DND-41 (cell line): ENCODE data around the gene SNX20.

Experiments used
- ATAC-seq: fragments of 200-7000 bp; cut with Tn5 transposase; 3 replicates; pipeline ENCODE4 v1.9.1; 2021; ENCODE audit warnings: low read depth; ENCODE audit not compliant: insufficient read depth
- DNase-seq: peaks from one replicate; pipeline ENCODE4 v3.0.0-alpha.2; 2020
- H2AFZ ChIP-seq: 2 replicates; pipeline ENCODE4 v1.6.0; 2012; ENCODE audit warnings: low read depth, low read length
- H3K27ac ChIP-seq: 2 replicates; pipeline ENCODE4 v1.5.1; 2012; ENCODE audit warnings: low read length, inconsistent platforms
- H3K27me3 ChIP-seq: fragments of 200-600 bp; sonication (generic); 2 replicates; pipeline ENCODE4 v1.6.0; 2012; ENCODE audit warnings: low read length, mild to moderate bottlenecking, inconsistent platforms; ENCODE audit not compliant: insufficient read depth, poor library complexity
- H3K36me3 ChIP-seq: 2 replicates; pipeline ENCODE4 v1.5.1; 2012; ENCODE audit warnings: low read length, inconsistent platforms; ENCODE audit not compliant: insufficient read depth
- H3K4me1 ChIP-seq: 2 replicates; pipeline ENCODE4 v1.5.1; 2012; ENCODE audit warnings: mild to moderate bottlenecking, low read length; ENCODE audit not compliant: insufficient read depth
- H3K4me2 ChIP-seq: 2 replicates; pipeline ENCODE4 v1.6.0; 2012; ENCODE audit warnings: mild to moderate bottlenecking, moderate library complexity, low read length, inconsistent platforms; ENCODE audit not compliant: insufficient read depth
- H3K4me3 ChIP-seq, 2 experiments: fragments of 200-600 bp in 1 of 2; shearing (Covaris generic) in 1 of 2; 2 replicates each; pipeline ENCODE4 v1.5.1; 2012 to 2016; ENCODE audit warnings: inconsistent platforms in 2 of 2, low read length in 2 of 2, mild to moderate bottlenecking in 2 of 2, low read depth in 1 of 2, moderate library complexity in 1 of 2
- H3K79me2 ChIP-seq: 2 replicates; pipeline ENCODE4 v1.6.0; 2012; ENCODE audit warnings: low read length, inconsistent platforms; ENCODE audit not compliant: insufficient read depth
- H3K9ac ChIP-seq: 2 replicates; pipeline ENCODE4 v1.6.0; 2012; ENCODE audit warnings: low read depth, mild to moderate bottlenecking, inconsistent platforms, low read length, moderate library complexity
- H3K9me3 ChIP-seq: 2 replicates; pipeline ENCODE4 v1.5.1; 2012; ENCODE audit warnings: low read length, moderate library complexity, mild to moderate bottlenecking, inconsistent platforms; ENCODE audit not compliant: insufficient read depth, severe bottlenecking
- H4K20me1 ChIP-seq: 2 replicates; pipeline ENCODE4 v1.6.0; 2012; ENCODE audit warnings: low read length; ENCODE audit not compliant: insufficient read depth
- CTCF ChIP-seq: IDR thresholded peaks from 2 replicates; pipeline ENCODE4 v1.5.1; 2012; ENCODE audit warnings: borderline replicate concordance, low read length, moderate library complexity, mild to moderate bottlenecking; ENCODE audit not compliant: poor library complexity, severe bottlenecking; ENCODE audit errors: extremely low read depth
- EZH2 ChIP-seq: IDR thresholded peaks from 3 replicates; pipeline ENCODE4 v1.6.1; 2012; ENCODE audit warnings: borderline replicate concordance, low read depth, mild to moderate bottlenecking, moderate library complexity, low read length, inconsistent platforms; ENCODE audit not compliant: severe bottlenecking

The SNX20 gene

GRCh38 chr16:50642349-50642748 lies 38.8 kb downstream of the SNX20 start:
- H3K4me3 ChIP-seq: no peak overlapping the region

GRCh38 chr16:50641818-50642187 lies 39.3 kb downstream of the SNX20 start:
- no peak for DNase-seq
- TF ChIP-seq EZH2 (no peak), CTCF (no peak)
- Histone ChIP-seq H3K27me3 (peaks cover 44% of the 10 kb centered on the region), H3K9ac (no peak overlapping the region), H3K79me2 (no peaks in the 10 kb centered on the region), H3K4me1 (no peaks in the 10 kb centered on the region), H3K4me3 (no peak overlapping the region), H3K27ac (no peak overlapping the region), H3K4me2 (no peak overlapping the region), H3K36me3 (no peaks in the 10 kb centered on the region), H3K9me3 (no peaks in the 10 kb centered on the region), H2AFZ (no peak overlapping the region), H4K20me1 (peaks cover 4% of the 10 kb centered on the region; the same call in 1 of the 2 replicates)
- no peak for ATAC-seq

More at GRCh38 chr16:50642349-50642748, 38.8 kb downstream of the SNX20 start:
- Histone ChIP-seq H3K9ac (no peak overlapping the region), H3K27ac (no peak overlapping the region), H2AFZ (no peak overlapping the region), H3K9me3 (no peaks in the 10 kb centered on the region), H3K79me2 (no peaks in the 10 kb centered on the region), H3K27me3 (peaks cover 41% of the 10 kb centered on the region), H3K4me2 (no peak overlapping the region), H3K36me3 (no peaks in the 10 kb centered on the region), H3K4me1 (no peaks in the 10 kb centered on the region), H4K20me1 (peaks cover 4% of the 10 kb centered on the region; the same call in 1 of the 2 replicates)
- ATAC-seq: no peak
- DNase-seq: no peak
- TF ChIP-seq EZH2 (no peak), CTCF (no peak)

GRCh38 chr16:50640919-50641817 lies 39.9 kb downstream of the SNX20 start:
- H3K27me3 ChIP-seq: peaks cover 44% of the 10 kb centered on the region
- no peaks in the 10 kb centered on the region for H3K9me3 ChIP-seq
- H3K9ac ChIP-seq: no peak overlapping the region
- ATAC-seq: no peak
- H3K4me1 ChIP-seq: no peaks in the 10 kb centered on the region
- DNase-seq: no peak
- no peak overlapping the region for H2AFZ ChIP-seq
- no peak overlapping the region for H3K4me3 ChIP-seq
- no peaks in the 10 kb centered on the region for H3K36me3 ChIP-seq
- H4K20me1 ChIP-seq: peaks cover 4% of the 10 kb centered on the region; the same call in 1 of the 2 replicates
- no peak overlapping the region for H3K27ac ChIP-seq
- TF ChIP-seq CTCF (no peak), EZH2 (no peak)
- no peaks in the 10 kb centered on the region for H3K79me2 ChIP-seq
- no peak overlapping the region for H3K4me2 ChIP-seq
